ENCODE results near the gene FIBIN.

The FIBIN gene

DNA sequence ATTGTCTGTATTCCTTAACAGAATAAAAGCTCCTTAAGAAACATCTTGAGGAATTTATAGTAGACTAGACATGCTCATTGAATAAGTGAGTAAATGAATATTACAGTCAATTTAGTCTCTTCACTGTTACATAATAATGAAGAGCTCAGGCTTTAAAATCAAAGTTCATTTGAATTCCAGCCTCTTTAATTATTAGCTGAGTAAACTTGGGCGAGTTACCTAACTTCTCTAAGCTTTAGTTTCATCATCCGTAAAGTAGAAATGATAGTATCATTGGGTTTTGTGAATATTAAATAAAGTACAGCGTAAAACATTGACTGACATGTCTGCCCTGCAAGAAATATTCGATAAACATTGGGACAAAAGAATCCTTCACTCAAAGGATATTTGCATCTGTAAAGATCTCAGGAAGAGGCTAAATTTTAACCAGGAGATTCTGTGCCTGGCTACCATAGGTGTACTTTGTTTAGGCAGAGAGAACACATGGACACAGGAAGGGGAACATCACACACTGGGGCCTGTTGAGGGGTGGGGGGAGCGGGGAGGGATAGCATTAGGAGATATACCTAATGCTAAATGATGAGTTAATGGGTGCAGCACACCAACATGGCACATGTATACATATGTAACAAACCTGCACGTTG, 31.5 kb downstream of the FIBIN start:
- no peak for DNase-seq

DNA sequence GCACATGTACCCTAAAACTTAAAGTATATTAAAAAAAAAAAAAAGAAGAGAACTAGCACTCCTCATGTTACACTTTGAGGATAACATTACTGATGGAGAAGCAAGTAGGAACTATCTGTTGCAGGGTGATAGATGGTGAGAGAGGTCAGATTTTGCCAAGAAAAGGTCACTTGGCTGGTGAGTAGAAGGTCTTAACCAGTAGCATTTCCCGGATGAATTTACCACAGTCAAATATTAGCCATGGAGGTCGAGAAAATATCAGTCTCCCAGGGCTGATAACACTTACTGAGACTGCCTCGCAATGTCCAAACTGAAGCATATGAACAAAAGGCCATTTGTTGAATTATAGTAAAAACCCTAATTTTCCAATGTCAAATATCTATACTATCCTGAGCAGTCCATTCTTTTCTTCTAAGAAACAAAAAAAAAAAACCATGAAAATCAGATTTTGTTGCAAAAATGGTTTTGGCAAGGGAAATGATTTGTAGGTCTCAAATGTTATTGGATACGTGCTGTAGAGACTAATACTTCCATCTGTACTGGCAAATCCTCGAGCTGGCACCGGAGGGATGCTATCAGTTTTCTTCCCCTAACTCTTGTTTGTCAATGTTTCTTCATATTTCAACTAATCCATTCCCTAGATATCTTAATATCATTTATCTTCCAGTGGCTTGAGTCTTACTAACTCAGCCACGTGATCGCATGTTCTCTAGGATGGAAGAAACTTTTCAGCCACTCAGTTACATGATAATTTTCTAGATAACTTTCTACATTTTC, 32.2 kb downstream of the FIBIN start:
- DNase-seq, result no peak

DNA sequence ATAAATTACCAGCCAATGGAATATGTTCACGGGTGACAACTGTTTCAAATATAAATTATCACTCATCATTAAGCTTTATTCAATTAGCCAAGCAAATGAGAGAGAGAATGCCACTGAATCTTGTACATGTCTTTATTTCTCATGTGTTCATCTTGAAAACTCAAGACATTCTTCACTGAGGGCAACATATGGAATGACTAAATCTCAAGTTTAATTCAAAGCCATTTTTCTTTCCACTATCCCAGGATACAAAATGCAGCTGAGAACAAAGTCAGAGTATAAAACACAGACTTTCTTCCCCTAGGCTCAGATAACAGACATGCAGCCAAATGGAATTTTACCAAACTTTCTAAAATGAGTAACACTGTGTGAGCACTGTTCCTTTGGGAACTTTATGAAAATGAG, 34.7 kb downstream of the FIBIN start:
- no peak for DNase-seq

DNA sequence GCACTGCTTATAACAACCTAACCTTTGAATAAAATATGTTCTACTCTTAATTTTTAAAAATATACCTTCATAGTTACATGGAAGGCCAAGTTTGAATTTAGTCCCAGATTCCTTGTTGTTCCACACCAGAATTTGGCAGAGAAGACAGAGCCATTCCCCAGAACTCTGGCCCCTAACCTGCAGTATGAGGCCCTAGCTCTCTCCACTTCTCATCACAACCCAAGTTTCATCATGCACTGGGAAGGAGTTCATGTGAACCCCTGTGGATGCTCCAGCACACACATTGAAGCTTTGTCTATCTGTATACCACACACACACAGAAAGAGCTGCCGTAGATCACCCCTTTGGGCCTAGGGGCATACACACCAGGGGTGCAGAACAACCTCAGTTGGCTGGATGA, 36.1 kb downstream of the FIBIN start:
- DNase-seq, result no peak

DNA sequence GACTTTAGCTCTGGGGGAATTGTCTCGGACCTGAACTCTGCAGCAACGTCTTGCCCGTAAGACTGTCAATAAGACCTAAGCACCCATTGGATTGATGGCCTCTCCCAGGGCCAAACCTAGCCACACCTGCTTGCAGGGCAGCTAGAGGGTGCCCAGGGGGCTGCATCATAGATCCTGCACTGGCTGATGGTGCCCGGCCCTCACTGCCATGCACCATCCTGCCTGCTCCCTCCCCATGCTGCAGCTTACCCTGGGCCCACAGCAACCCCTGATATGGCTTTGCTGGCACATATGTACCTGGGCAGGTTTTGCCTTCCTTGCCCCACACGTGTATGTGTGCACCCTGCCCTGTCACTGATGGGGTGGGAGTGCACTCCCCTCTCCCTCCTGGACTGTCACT, 37.8 kb downstream of the FIBIN start:
- DNase-seq, result no peak

DNA sequence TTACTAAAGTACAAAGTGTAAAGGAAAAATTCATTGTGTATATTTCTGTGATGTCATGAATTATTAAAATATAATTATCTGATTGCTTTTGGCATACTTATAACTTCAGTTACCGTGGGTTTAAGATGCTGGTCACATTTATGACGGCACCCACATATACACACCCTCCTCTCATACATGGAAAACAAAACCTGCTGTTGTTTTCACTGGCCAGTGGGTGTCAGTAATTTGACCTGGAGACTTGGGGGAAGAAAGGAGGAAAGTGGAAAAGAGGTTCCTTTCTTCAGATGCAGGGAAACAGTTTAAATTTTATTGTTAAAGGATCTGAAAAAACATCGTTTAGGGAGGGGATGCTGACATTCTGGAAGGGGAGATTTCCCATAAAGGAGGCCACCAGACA, 46.0 kb downstream of the FIBIN start:
- no peak for DNase-seq

DNA sequence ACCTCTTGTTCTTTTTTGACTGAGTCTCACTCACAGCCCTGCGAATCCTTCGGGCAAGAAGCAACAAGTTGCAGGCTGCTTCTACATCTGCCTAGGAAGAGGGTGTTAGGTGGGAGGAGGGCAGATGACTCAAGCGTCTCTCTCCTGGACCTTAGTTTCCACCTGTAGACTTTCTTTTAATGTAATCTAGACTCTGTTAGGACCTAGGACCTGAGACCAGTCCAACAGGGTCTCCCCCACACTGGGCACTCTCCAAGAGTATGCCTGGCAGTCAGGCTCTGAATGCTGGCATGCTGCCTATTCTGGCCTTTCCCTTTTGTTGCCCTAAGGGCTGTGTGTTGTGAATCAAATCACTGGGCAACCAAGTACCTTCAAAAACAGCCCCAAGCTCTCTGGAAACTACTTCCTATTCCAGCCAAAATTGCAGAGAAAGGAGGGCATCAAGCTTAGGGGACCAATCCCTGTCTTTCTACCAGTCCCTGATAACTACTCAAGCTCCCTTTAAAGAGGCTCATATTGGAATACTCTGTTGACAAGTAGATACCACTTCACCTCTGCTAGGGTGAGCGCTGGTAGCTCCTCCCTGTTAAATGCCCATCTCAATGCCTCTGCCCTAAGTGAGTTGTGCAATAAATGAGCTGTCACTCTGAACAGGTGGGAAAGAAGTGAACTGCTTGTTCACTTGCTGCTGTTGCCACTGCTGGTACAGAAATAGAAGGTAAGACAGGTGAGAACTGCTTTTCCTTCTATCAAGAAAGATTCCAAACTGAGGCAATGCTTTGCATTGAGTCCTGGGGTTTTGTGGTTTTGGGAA, 46.6 kb downstream of the FIBIN start, which contains the start of gene BBOX1:
TSS of gene BBOX1 (plus strand) at position 514 of the 814 bp plus-strand sequence. CDS start 14,616 bp downstream, outside the sequence.
- DNase-seq, result no peak

DNA sequence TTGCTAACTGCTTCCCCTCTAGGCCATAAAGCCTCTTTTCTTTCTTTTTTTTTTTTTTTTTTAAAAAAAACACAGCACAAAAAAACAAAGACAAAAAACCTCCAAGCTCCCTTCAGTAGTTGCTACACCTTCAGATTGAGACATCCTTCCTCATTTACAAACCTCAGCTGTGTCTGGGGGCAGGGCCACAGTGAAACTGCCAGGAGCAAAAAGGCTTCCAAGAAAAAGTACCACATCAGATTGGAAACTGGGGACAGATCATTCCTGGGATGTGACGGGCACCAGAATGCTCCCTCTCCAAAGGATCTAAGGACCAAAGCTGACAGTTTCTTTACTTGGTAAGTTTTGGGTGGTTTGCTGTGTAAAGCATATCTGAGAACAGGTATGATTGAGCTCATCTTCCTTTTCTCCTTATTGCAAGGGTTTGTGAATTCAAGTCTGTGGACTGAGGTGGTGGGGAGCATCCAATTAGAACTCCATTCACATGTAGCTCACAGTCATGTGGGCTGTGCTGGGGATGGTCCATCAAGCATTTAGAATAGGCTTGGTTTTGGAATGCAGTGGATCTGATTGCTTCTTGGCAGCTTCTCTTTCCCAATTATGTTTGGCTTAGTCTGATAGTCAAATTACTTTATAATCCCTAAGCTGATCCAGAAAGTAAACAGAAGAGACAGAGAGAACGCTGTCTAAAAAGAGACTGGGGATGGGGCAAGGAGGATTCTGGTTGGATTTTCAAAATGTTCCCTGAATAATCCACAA, 47.4 kb downstream of the FIBIN start:
- DNase-seq, result no peak
